Large intestine (tissue), 3 donors: ENCODE results near the gene MINDY4. TPM values are rescaled to one million over a fixed set of nuclear protein-coding genes. Genes with fewer than 3 reads are reported as not detected.

ENCODE experiments used
- DNase-seq, 2 donors: peaks; one replicate each; pipeline versions ENCODE4 v3.0.0 to v3.0.0-alpha.2; 2013
- H3K27ac ChIP-seq: one replicate; pipeline ENCODE4 v1.5.1; 2013; ENCODE audit warnings: low read length
- H3K27me3 ChIP-seq: 2 replicates; pipeline ENCODE4 v1.6.1; 2013; ENCODE audit warnings: low read length; ENCODE audit not compliant: control insufficient read depth, insufficient read depth
- H3K36me3 ChIP-seq: 2 replicates; pipeline ENCODE4 v1.6.1; 2013; ENCODE audit warnings: low read length; ENCODE audit not compliant: control insufficient read depth, insufficient read depth
- H3K4me1 ChIP-seq: one replicate; pipeline ENCODE4 v1.6.1; 2013; ENCODE audit warnings: low read length; ENCODE audit not compliant: control insufficient read depth, insufficient read depth
- H3K4me3 ChIP-seq: one replicate; pipeline ENCODE4 v1.5.1; 2013; ENCODE audit warnings: low read length
- H3K9me3 ChIP-seq: one replicate; pipeline ENCODE4 v1.6.1; 2013; ENCODE audit warnings: mild to moderate bottlenecking, low read depth, low read length, moderate library complexity; ENCODE audit not compliant: control insufficient read depth
- WGBS: methylation state at CpG from one replicate; pipeline ENCODE4 v1.1.5; 2013; ENCODE audit warnings: low lambda C conversion rate; ENCODE audit not compliant: insufficient coverage; 5-methylcytosine and 5-hydroxymethylcytosine counted together
- polyA plus RNA-seq: library from polyadenylated mRNA; unstranded; fragments of 120-200 nt; gene quantifications from one replicate; pipeline ENCODE4 v1.2.1, GENCODE V29; 2013

MINDY4 gene
- polyA plus RNA-seq, 1 donor: 12.3 TPM

DNA sequence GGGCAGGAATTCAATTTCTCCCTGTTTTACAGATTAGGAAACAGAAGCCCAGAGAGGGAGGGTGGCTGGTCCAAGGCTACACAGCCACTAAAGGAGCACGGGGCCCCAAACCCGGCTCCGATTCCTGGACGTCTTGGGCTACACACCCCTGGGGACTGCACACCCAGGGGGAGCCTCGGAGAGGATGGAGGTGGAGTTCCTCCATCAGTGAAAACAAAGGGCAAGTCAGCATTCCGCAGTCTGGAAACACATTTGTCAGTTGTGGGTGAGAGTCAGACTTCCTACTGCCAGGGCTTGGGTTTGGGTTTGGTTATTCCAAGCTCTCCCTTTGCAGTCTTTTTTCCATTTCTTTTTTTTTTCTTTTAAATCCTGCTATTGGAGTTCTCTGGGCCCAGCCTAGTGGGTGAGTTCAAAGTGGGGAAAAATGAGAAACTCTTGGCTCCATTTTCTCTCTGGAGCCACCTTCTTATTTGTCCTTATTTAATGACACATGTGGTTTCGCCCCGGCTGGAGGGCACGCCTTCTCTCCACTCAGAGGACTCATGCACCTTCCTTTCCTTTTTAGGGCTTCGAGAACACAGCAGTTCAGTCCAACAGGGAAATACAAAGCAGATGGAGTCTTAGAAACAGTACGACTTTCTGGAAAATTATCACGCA lies 80.6 kb downstream of the MINDY4 start:
- no peaks in the 10 kb centered on the region for H3K4me1 ChIP-seq
- WGBS: 90% methylated on average over 2 of the region's 12 CpGs
- no peaks in the 10 kb centered on the region for H3K27me3 ChIP-seq
- peaks cover 32% of the 10 kb centered on the region for H3K36me3 ChIP-seq
- no peak for DNase-seq
- H3K9me3 ChIP-seq: no peaks in the 10 kb centered on the region
- H3K4me3 ChIP-seq: no peak overlapping the region
- H3K27ac ChIP-seq: peak overlapping the region; percentile 49

DNA sequence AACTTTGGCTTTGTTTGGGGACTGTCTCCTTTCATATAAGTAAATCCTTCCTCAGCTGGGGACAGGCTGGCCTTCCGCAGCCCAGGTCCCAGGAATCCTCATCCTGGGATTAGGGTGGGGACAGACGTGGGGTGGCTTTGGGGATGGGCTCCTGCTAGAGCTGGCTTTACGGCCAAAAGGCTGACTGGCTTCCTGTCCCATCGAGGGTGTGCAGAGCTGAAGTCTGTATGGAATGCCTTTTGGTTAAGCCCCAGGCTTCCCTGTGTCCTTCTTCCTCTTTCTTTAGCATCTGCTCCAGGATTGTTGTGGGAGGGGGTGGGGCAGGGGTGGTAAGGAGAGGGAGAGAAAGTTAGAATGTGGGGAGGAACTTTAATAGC lies 81.1 kb downstream of the MINDY4 start:
- Histone ChIP-seq H3K4me3 (no peak overlapping the region), H3K9me3 (no peaks in the 10 kb centered on the region), H3K27ac (peak overlapping the region; percentile 49), H3K36me3 (peaks cover 32% of the 10 kb centered on the region), H3K27me3 (no peaks in the 10 kb centered on the region), H3K4me1 (no peaks in the 10 kb centered on the region)
- no CpG with 5 or more reads among the region's 4 CpGs for WGBS
- no peak for DNase-seq

DNA sequence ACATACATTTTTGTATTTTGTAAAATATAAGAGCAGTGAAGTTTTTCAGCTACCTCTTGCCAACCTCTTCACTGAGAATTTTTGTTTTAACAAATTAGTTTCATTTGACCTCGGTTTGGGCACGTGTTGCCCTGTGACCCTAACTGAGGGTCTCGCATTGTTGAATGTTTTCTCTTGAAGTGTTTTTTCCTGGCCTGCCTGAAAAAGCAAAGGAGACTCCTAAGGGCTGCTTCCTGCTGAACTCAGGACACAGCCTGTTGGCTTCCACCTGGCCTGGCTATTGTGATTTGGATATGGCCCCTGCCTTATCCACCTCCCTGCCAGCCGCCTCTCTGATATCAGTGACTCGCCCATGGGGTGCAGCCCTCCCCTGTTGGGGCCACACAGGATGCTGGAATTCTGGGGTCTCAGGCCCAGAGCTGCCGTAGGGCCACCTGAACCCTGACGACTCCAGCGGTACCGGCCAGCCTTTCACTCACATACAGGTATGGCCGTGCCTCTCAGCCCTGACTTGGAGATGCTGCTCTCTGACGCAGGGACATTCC lies 81.6 kb downstream of the MINDY4 start:
- DNase-seq: no peak
- H3K9me3 ChIP-seq: no peaks in the 10 kb centered on the region
- no CpG with 5 or more reads among the region's 11 CpGs for WGBS
- peaks cover 32% of the 10 kb centered on the region for H3K36me3 ChIP-seq
- H3K27me3 ChIP-seq: no peaks in the 10 kb centered on the region
- H3K4me3 ChIP-seq: no peak overlapping the region
- H3K4me1 ChIP-seq: no peaks in the 10 kb centered on the region
- H3K27ac ChIP-seq: peak overlapping the region; percentile 49

DNA sequence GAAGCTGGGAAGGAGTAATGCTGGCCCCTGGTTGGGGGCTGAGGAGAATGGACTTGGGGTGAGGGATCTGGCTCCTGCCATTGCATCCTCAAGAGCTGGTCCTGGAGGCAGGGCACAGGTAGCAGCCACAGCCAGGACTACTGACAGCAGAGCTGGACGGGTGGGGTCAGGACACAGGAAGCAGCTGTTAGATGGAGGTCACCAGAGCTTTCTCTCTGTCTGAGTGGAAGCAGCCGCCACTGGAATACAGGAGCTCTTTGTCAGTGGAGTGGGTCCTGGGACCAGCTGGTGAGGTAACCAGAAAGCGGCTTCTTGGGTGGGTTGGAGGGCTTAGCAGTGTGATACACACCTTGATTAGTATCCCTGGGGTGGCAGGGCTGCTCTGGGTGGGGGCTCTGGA lies 82.4 kb downstream of the MINDY4 start:
- H3K36me3 ChIP-seq: peaks cover 38% of the 10 kb centered on the region
- H3K4me3 ChIP-seq: no peak overlapping the region
- H3K27ac ChIP-seq: no peak overlapping the region
- WGBS: 80% methylated on average over 1 of the region's 3 CpGs
- no peaks in the 10 kb centered on the region for H3K9me3 ChIP-seq
- no peaks in the 10 kb centered on the region for H3K27me3 ChIP-seq
- no peaks in the 10 kb centered on the region for H3K4me1 ChIP-seq
- no peak for DNase-seq

DNA sequence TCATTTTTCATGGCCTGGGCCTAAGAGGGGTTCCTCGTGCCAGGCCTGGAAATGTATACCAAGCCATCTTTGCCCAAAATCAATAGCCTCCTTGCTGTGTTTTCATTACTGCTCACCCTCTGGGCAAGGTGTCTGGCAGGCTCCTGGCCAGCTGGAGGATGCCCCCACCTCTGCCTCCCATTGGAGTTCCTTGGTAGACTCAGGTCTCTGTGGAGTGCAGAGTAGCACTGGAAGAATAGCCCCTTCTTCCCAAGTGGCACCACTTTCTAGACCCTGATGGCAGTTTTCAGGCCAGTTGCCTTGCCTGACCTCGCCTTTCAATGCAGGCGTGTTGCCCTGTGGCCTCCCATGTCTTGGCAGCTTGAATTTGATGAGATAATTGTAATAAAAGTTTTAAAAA lies 84.7 kb downstream of the MINDY4 start:
- WGBS: no CpG with 5 or more reads among the region's 3 CpGs
- peaks cover 52% of the 10 kb centered on the region for H3K36me3 ChIP-seq

DNA sequence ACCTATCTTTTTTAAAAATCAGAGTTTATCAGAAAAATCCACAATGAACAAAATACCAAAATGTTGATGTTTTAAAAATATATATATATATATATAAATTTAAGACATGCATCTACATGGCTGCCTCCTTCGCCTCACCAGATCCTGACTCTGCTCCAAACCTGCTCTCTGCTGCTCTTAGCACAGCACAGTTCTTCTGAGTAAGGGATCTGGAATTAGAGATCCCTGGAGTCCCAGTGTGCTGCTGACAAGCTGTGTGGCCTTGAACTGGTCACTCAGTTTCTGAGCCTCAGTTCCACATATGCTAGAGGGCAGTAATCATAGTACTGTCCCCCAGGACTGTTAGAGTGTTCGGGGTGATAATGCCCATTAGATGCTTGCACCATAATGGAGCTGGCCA lies 87.4 kb downstream of the MINDY4 start:
- Histone ChIP-seq H3K27me3 (no peaks in the 10 kb centered on the region), H3K27ac (no peak overlapping the region), H3K4me3 (no peak overlapping the region), H3K36me3 (peaks cover 58% of the 10 kb centered on the region), H3K9me3 (no peaks in the 10 kb centered on the region), H3K4me1 (peaks cover 6% of the 10 kb centered on the region)
- DNase-seq: no peak
- WGBS: no CpG with 5 or more reads among the region's 2 CpGs

More for the DNA sequence above, 84.7 kb downstream of the MINDY4 start:
- Histone ChIP-seq H3K9me3 (no peaks in the 10 kb centered on the region), H3K27me3 (no peaks in the 10 kb centered on the region), H3K4me3 (no peak overlapping the region), H3K27ac (no peak overlapping the region), H3K4me1 (peaks cover 6% of the 10 kb centered on the region)
- DNase-seq: no peak

DNA sequence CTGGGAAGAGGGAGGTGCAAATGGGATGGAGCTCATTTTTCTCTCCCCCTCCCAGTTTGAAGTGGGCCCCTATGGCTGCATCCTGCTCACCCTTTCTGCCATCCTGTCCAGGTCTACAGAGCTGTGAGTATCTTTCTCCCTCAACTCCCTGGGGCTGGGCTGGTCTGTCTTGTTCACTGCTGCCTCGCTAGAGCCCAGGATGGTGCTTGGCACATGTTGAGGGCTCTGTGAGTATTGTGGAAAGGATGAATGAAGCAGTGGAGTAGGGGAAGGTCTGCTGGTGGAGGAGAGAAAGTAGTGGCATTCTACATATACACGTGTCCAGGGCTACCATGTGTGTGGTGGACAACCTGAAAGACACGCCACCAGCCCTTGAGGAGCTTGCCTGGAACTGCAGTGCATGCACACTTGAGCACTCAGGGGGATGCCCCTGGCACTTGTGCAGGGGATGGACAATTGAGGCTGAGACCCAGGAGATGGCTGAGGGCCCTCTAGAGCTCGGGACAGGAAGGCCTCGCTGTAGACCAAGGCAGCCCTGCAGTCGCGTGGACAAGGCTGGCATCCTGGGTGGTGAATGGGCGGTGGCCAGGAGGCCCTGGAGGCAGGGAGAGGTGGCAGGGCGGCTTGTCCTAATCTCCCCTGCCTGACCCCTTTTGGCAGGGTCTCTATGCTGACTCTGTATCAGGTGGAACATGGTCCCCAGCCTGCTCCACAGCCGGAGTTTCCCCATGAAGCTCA lies 88.2 kb downstream of the MINDY4 start:
- Histone ChIP-seq H3K36me3 (peaks cover 50% of the 10 kb centered on the region), H3K4me1 (peaks cover 11% of the 10 kb centered on the region), H3K27ac (no peak overlapping the region), H3K27me3 (no peaks in the 10 kb centered on the region), H3K9me3 (no peaks in the 10 kb centered on the region), H3K4me3 (no peak overlapping the region)
- WGBS: no CpG with 5 or more reads among the region's 10 CpGs
- DNase-seq: no peak

DNA sequence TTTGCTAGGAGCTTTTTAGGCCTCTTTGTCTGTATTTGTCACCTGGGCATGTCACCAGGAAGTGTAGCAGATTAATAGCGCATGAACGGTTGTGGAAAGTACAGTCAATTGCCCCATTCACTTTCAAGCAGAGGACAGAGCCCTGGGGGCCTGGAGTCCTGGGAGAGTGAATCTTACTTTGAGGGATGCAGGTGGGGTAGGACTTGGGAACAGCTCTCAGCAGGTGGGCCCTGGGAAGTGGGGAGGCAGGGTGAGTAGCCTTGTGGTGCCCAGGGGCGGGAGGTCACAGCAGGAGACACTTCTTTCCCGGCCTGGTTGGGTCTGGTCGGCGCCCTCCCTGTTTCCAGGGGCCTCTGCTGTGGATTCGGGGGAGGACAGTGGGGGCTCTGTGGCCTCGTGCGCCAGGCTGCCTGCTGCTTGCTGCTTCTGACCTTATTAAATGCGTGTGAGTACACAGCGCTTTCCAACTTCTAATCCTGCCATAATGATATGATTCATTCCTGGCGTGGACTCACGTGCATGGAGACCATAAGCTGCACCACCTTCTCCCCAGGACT lies 88.8 kb downstream of the MINDY4 start:
- DNase-seq: peak in 1 of 2 donors; percentile 59
- Histone ChIP-seq H3K4me3 (no peak overlapping the region), H3K9me3 (no peaks in the 10 kb centered on the region), H3K4me1 (peaks cover 17% of the 10 kb centered on the region), H3K27ac (no peak overlapping the region), H3K27me3 (no peaks in the 10 kb centered on the region), H3K36me3 (peaks cover 46% of the 10 kb centered on the region)
- WGBS: no CpG with 5 or more reads among the region's 13 CpGs

DNA sequence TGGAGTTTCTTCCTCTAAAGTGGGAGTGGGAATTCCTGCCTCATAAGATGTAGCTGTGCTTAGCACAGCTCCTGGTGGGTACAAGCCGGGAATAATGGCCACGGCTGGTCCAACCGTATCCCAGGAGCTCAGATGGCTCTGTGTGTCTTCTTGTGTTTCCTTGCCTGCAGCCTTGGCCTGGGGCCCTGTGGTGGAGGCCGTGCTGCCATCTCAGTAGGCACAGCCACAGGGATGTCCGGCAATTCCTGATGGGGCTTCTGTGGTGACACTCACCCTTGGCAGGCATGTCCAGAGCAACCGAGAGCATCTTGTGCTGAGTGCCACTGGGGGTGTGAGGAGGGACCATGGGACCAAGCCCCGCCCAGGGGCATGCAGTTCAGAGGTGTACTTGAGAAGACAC lies 90.4 kb downstream of the MINDY4 start:
- Histone ChIP-seq H3K27me3 (no peaks in the 10 kb centered on the region), H3K36me3 (peaks cover 39% of the 10 kb centered on the region), H3K4me1 (peaks cover 33% of the 10 kb centered on the region), H3K27ac (no peak overlapping the region), H3K9me3 (no peaks in the 10 kb centered on the region), H3K4me3 (no peak overlapping the region)
- no CpG with 5 or more reads among the region's 7 CpGs for WGBS
- DNase-seq: no peak

DNA sequence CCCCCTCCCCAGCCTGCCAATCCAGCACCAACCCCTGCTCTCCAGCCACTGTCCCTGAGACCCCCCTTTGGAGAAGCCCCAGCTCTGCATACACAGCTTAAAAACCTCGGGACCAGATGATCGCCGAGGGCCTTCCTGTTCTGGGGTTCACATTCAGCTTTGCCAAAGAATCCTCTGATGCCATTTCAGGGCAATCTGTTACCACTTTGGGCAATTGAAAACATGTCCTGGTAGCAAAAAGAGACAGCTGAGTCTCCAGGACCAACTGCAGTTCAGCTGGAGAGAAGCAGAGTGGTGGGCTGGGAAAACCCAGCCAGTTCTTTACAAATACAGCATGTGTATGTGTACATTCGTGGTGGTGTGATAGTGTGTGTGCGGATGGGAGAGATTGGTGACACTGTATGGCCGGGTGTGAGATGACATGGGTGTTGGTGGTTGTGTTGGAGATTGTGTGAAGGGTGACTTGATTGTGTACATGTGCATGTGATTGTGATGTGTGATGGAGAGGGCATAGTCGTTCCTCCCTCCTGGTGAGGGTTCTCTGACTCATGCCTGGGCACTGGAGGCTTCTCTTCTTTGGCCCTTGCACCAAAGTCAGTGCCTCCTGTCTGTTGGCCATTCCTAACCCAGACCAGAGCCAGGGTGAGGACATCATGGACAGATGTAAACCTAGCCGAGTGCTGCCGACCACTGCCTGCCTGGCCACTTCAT lies 91.9 kb downstream of the MINDY4 start:
- no peak overlapping the region for H3K27ac ChIP-seq
- WGBS: no CpG with 5 or more reads among the region's 9 CpGs

More for the DNA sequence above, 91.9 kb downstream of the MINDY4 start:
- H3K4me3 ChIP-seq: no peak overlapping the region
- no peaks in the 10 kb centered on the region for H3K9me3 ChIP-seq
- H3K4me1 ChIP-seq: peaks cover 45% of the 10 kb centered on the region
- no peaks in the 10 kb centered on the region for H3K27me3 ChIP-seq
- DNase-seq: no peak
- peaks cover 36% of the 10 kb centered on the region for H3K36me3 ChIP-seq
